ENCODE data around the gene CNFN. TPM values are rescaled to one million over a fixed set of nuclear protein-coding genes. Genes with fewer than 3 reads are reported as not detected.

CNFN gene
- total and polyA plus RNA-seq, 2 experiments from 2014 or later = 6.7 to 54.5 TPM

Small RNAs within 50 kb of the gene (microRNA-seq; reads per million reads assigned to microRNA genes)
- not detected for gene MIR8077

Small RNAs within 50 kb of the gene (small RNA-seq; reads per million reads assigned to genes)
- not detected for gene MIR8077 (ENCODE audit: low replicate concordance)

Other genes starting within 250 kb of the CNFN start
- 59.4 and 63.0 TPM in 2 replicates for gene DEDD2, start 172.6 kb downstream of the CNFN start, total RNA-seq (2014; rRNA removed; shearing (Covaris generic))
- gene DEDD2, start 172.6 kb downstream of the CNFN start, polyA plus RNA-seq (2016; fragmentation: Nextera tagmentation; extraction: Ambion mirVana) = 23.4 and 25.6 TPM in 2 replicates
- gene ZNF526, start 170.0 kb downstream of the CNFN start, total RNA-seq (2014; rRNA removed; shearing (Covaris generic)) = 12.7 and 13.3 TPM in 2 replicates
- gene ZNF526, start 170.0 kb downstream of the CNFN start, polyA plus RNA-seq (2016; fragmentation: Nextera tagmentation; extraction: Ambion mirVana) = 4.7 and 5.8 TPM in 2 replicates
- 40.7 and 47.0 TPM in 2 replicates for gene GSK3A, start 147.7 kb downstream of the CNFN start, total RNA-seq (2014; rRNA removed; shearing (Covaris generic))
- gene GSK3A, start 147.7 kb downstream of the CNFN start, polyA plus RNA-seq (2016; fragmentation: Nextera tagmentation; extraction: Ambion mirVana) = 17.7 and 19.2 TPM in 2 replicates
- 49.0 and 49.4 TPM in 2 replicates for gene ERF, start 135.2 kb downstream of the CNFN start, total RNA-seq (2014; rRNA removed; shearing (Covaris generic))
- 29.4 and 30.4 TPM in 2 replicates for gene ERF, start 135.2 kb downstream of the CNFN start, polyA plus RNA-seq (2016; fragmentation: Nextera tagmentation; extraction: Ambion mirVana)
- 31.8 and 42.0 TPM in 2 replicates for gene CIC, start 121.0 kb downstream of the CNFN start, total RNA-seq (2014; rRNA removed; shearing (Covaris generic))
- 13.2 and 13.9 TPM in 2 replicates for gene CIC, start 121.0 kb downstream of the CNFN start, polyA plus RNA-seq (2016; fragmentation: Nextera tagmentation; extraction: Ambion mirVana)
- 3.6 and 8.1 TPM in 2 replicates for gene PRR19, start 88.2 kb downstream of the CNFN start, total RNA-seq (2014; rRNA removed; shearing (Covaris generic))
- gene PRR19, start 88.2 kb downstream of the CNFN start, polyA plus RNA-seq (2016; fragmentation: Nextera tagmentation; extraction: Ambion mirVana) = 4.1 and 5.6 TPM in 2 replicates
- 139 and 162 TPM in 2 replicates for gene PAFAH1B3, start 87.7 kb downstream of the CNFN start, total RNA-seq (2014; rRNA removed; shearing (Covaris generic))
- gene PAFAH1B3, start 87.7 kb downstream of the CNFN start, polyA plus RNA-seq (2016; fragmentation: Nextera tagmentation; extraction: Ambion mirVana) = 195 and 197 TPM in 2 replicates
- gene TMEM145, start 77.0 kb downstream of the CNFN start, total RNA-seq (2014; rRNA removed; shearing (Covaris generic)) = 1.3 and 5.4 TPM in 2 replicates
- 1.9 and 2.3 TPM in 2 replicates for gene TMEM145, start 77.0 kb downstream of the CNFN start, polyA plus RNA-seq (2016; fragmentation: Nextera tagmentation; extraction: Ambion mirVana)
- gene MEGF8, start 64.7 kb downstream of the CNFN start, total RNA-seq (2014; rRNA removed; shearing (Covaris generic)) = 32.1 and 40.5 TPM in 2 replicates
- gene MEGF8, start 64.7 kb downstream of the CNFN start, polyA plus RNA-seq (2016; fragmentation: Nextera tagmentation; extraction: Ambion mirVana) = 4.7 and 6.2 TPM in 2 replicates
- gene LIPE, start 37.1 kb upstream of the CNFN start, total RNA-seq (2014; rRNA removed; shearing (Covaris generic)) = 10.9 and 16.2 TPM in 2 replicates
- gene LIPE, start 37.1 kb upstream of the CNFN start, polyA plus RNA-seq (2016; fragmentation: Nextera tagmentation; extraction: Ambion mirVana) = 4.3 and 5.8 TPM in 2 replicates
- gene CXCL17, start 52.6 kb upstream of the CNFN start, total RNA-seq (2014; rRNA removed; shearing (Covaris generic)) = not detected in 2 replicates
- 0.39 TPM in 1 of 2 replicates, not detected in the other for gene CXCL17, start 52.6 kb upstream of the CNFN start, polyA plus RNA-seq (2016; fragmentation: Nextera tagmentation; extraction: Ambion mirVana)
- 0.78 and 3.0 TPM in 2 replicates for gene CEACAM1, start 138.2 kb upstream of the CNFN start, total RNA-seq (2014; rRNA removed; shearing (Covaris generic))
- 0.63 and 1.7 TPM in 2 replicates for gene CEACAM1, start 138.2 kb upstream of the CNFN start, polyA plus RNA-seq (2016; fragmentation: Nextera tagmentation; extraction: Ambion mirVana)
- gene CEACAM8, start 204.6 kb upstream of the CNFN start, total RNA-seq (2014; rRNA removed; shearing (Covaris generic)) = not detected in 2 replicates
- gene CEACAM8, start 204.6 kb upstream of the CNFN start, polyA plus RNA-seq (2016; fragmentation: Nextera tagmentation; extraction: Ambion mirVana) = not detected in 2 replicates